HG03159 (cell line): Measurements from ENCODE around the gene LAS1L.
"Not testable (repeated sequence)": the region's sequence is repeated elsewhere in the genome, so short reads cannot be mapped to it uniquely, and the experiment has no call there.

Experiments
- ATAC-seq: cut with Tn5 transposase; IDR thresholded peaks from one replicate; pipeline ENCODE4 v1.9.1; 2021; ENCODE audit warnings: mild to moderate bottlenecking, moderate library complexity; ENCODE audit not compliant: unreplicated experiment

LAS1L gene

GRCh38 chrX:65518980-65519379, 15.6 kb downstream of the LAS1L start:
- not testable (repeated sequence) for ATAC-seq

GRCh38 chrX:65517923-65518322, 16.7 kb downstream of the LAS1L start:
- ATAC-seq, result no peak

- no peak for ATAC-seq
Measured at GRCh38 chrX:65516756-65517155, 17.8 kb downstream of the LAS1L start.

- no peak for ATAC-seq
Measured at GRCh38 chrX:65513610-65514009, 21.0 kb downstream of the LAS1L start.

- ATAC-seq, result no peak
Measured at GRCh38 chrX:65509400-65509799, 25.2 kb downstream of the LAS1L start.

- ATAC-seq, result no peak
Measured at GRCh38 chrX:65508851-65509250, 25.7 kb downstream of the LAS1L start.

GRCh38 chrX:65502618-65503017, 32.0 kb downstream of the LAS1L start:
- no peak for ATAC-seq

- no peak for ATAC-seq
Measured at GRCh38 chrX:65493431-65493830, 41.2 kb downstream of the LAS1L start.

- ATAC-seq, result no peak
Measured at GRCh38 chrX:65491620-65492019, 43.0 kb downstream of the LAS1L start.

GRCh38 chrX:65488495-65488894, 46.1 kb downstream of the LAS1L start:
- no peak for ATAC-seq

- no peak for ATAC-seq
Measured at GRCh38 chrX:65480960-65481359, 53.6 kb downstream of the LAS1L start.

- ATAC-seq, result not testable (repeated sequence)
Measured at GRCh38 chrX:65479102-65479501, 55.5 kb downstream of the LAS1L start.

- ATAC-seq, result no peak
Measured at GRCh38 chrX:65476564-65476963, 58.0 kb downstream of the LAS1L start.

- no peak for ATAC-seq
Measured at GRCh38 chrX:65463550-65463949, 71.0 kb downstream of the LAS1L start.
